H9 (cell line): Measurements from ENCODE around the gene EPHA8. TPM values are rescaled to one million over a fixed set of nuclear protein-coding genes. Genes with fewer than 3 reads are reported as not detected.

Source experiments
- DNase-seq: peaks from one replicate; pipeline ENCODE4 v3.0.0-alpha.2; 2017
- H2AFZ ChIP-seq: one replicate; pipeline ENCODE4 v1.6.1; 2013; ENCODE audit warnings: mild to moderate bottlenecking, low read length, control low read depth, moderate library complexity
- H2AK5ac ChIP-seq: 2 replicates; pipeline ENCODE4 v1.6.1; 2013; ENCODE audit warnings: low read length, control low read depth, mixed read lengths; ENCODE audit not compliant: insufficient read length
- H2BK120ac ChIP-seq: one replicate; pipeline ENCODE4 v1.6.1; 2013; ENCODE audit warnings: low read depth, mild to moderate bottlenecking, low read length, control low read depth, inconsistent platforms; ENCODE audit not compliant: poor library complexity, severe bottlenecking
- H2BK12ac ChIP-seq: 2 replicates; pipeline ENCODE4 v1.6.1; 2013; ENCODE audit warnings: low read length, control low read depth, mixed read lengths, low read depth; ENCODE audit not compliant: insufficient read length
- H2BK15ac ChIP-seq: 2 replicates; pipeline ENCODE4 v1.6.1; 2013; ENCODE audit warnings: low read depth, low read length, control low read depth
- H2BK20ac ChIP-seq: one replicate; pipeline ENCODE4 v1.6.1; 2013; ENCODE audit warnings: low read depth, mild to moderate bottlenecking, low read length, control low read depth, inconsistent platforms; ENCODE audit not compliant: poor library complexity, severe bottlenecking
- H2BK5ac ChIP-seq: 2 replicates; pipeline ENCODE4 v1.6.1; 2013; ENCODE audit warnings: low read length, control low read depth, mixed read lengths; ENCODE audit not compliant: insufficient read length
- H3K14ac ChIP-seq: 2 replicates; pipeline ENCODE4 v1.6.1; 2013; ENCODE audit warnings: low read length, control low read depth; ENCODE audit not compliant: insufficient read depth
- H3K18ac ChIP-seq: 2 replicates; pipeline ENCODE4 v1.6.1; 2013; ENCODE audit warnings: low read depth, mild to moderate bottlenecking, mixed read lengths, low read length, control low read depth; ENCODE audit not compliant: insufficient read length
- H3K23ac ChIP-seq: 2 replicates; pipeline ENCODE4 v1.6.1; 2013; ENCODE audit warnings: low read length, control low read depth, mixed read lengths, low read depth; ENCODE audit not compliant: insufficient read length
- H3K23me2 ChIP-seq: 2 replicates; pipeline ENCODE4 v1.6.1; 2013; ENCODE audit warnings: low read depth, mild to moderate bottlenecking, mixed read lengths, low read length, control low read depth; ENCODE audit not compliant: insufficient read length, poor library complexity, severe bottlenecking
- H3K27ac ChIP-seq: 2 replicates; pipeline ENCODE4 v1.5.1; 2013; ENCODE audit warnings: low read length, control low read depth, mixed read lengths, low read depth; ENCODE audit not compliant: insufficient read length
- H3K27me3 ChIP-seq: 2 replicates; pipeline ENCODE4 v1.6.1; 2013; ENCODE audit warnings: low read length, control low read depth, inconsistent platforms; ENCODE audit not compliant: insufficient read depth
- H3K4ac ChIP-seq: 2 replicates; pipeline ENCODE4 v1.6.1; 2013; ENCODE audit warnings: low read depth, mild to moderate bottlenecking, control low read depth, inconsistent platforms, low read length, moderate library complexity
- H3K4me1 ChIP-seq: 2 replicates; pipeline ENCODE4 v1.6.1; 2013; ENCODE audit warnings: low read length, control low read depth, inconsistent platforms; ENCODE audit not compliant: insufficient read depth
- H3K4me2 ChIP-seq: 2 replicates; pipeline ENCODE4 v1.6.1; 2013; ENCODE audit warnings: low read length, control low read depth, mixed read lengths; ENCODE audit not compliant: insufficient read length, insufficient read depth
- H3K56ac ChIP-seq: 2 replicates; pipeline ENCODE4 v1.6.1; 2013; ENCODE audit warnings: low read depth, mild to moderate bottlenecking, mixed read lengths, low read length, control low read depth; ENCODE audit not compliant: insufficient read length
- H3K79me1 ChIP-seq: 2 replicates; pipeline ENCODE4 v1.6.1; 2013; ENCODE audit warnings: low read depth, mild to moderate bottlenecking, moderate library complexity, low read length, control low read depth, inconsistent platforms; ENCODE audit not compliant: insufficient read depth, poor library complexity, severe bottlenecking
- H3K79me2 ChIP-seq: 2 replicates; pipeline ENCODE4 v1.6.1; 2013; ENCODE audit warnings: low read length, control low read depth, inconsistent platforms; ENCODE audit not compliant: insufficient read depth
- H3K9ac ChIP-seq: 2 replicates; pipeline ENCODE4 v1.6.1; 2013; ENCODE audit warnings: low read length, control low read depth, mixed read lengths; ENCODE audit not compliant: insufficient read length; ENCODE audit errors: extremely low read depth
- H3K9me3 ChIP-seq: one replicate; pipeline ENCODE4 v1.6.1; 2013; ENCODE audit warnings: low read depth, low read length, inconsistent platforms; ENCODE audit not compliant: control insufficient read depth
- H3T11ph ChIP-seq: one replicate; pipeline ENCODE4 v1.6.1; 2013; ENCODE audit warnings: mild to moderate bottlenecking, low read length, control low read depth, inconsistent platforms
- H4K20me1 ChIP-seq: one replicate; pipeline ENCODE4 v1.6.1; 2013; ENCODE audit not compliant: control insufficient read depth, insufficient read length, insufficient read depth
- H4K5ac ChIP-seq: 2 replicates; pipeline ENCODE4 v1.6.1; 2013; ENCODE audit warnings: low read depth, mild to moderate bottlenecking, mixed read lengths, low read length, control low read depth; ENCODE audit not compliant: insufficient read length
- H4K8ac ChIP-seq: replicated peaks from 2 replicates; pipeline ENCODE4 v1.6.1; 2013; ENCODE audit warnings: low read length, control low read depth, mixed read lengths, low read depth; ENCODE audit not compliant: insufficient read length
- H4K91ac ChIP-seq: 2 replicates; pipeline ENCODE4 v1.6.1; 2013; ENCODE audit warnings: low read depth, mild to moderate bottlenecking, moderate library complexity, mixed read lengths, low read length, control low read depth; ENCODE audit not compliant: insufficient read length
- H3K27ac Mint-ChIP-seq, 3 experiments: 2 replicates in 2 of 3; 3 replicates in 1 of 3; pipeline ENCODE4 v1.8.0; 2020 to 2021; ENCODE audit warnings: mixed read lengths in 3 of 3, mild to moderate bottlenecking in 1 of 3, moderate library complexity in 1 of 3
- H3K27me3 Mint-ChIP-seq: 2 replicates; pipeline ENCODE4 v1.8.0; 2021; ENCODE audit warnings: low read depth, mild to moderate bottlenecking, moderate library complexity, mixed read lengths
- H3K36me3 Mint-ChIP-seq, 3 experiments: 2 replicates in 2 of 3; 3 replicates in 1 of 3; pipeline ENCODE4 v1.8.0; 2020 to 2021; ENCODE audit warnings: low read depth in 3 of 3, mixed read lengths in 3 of 3; ENCODE audit not compliant: insufficient read depth in 1 of 3
- H3K4me1 Mint-ChIP-seq, 2 experiments: 2 replicates each; pipeline ENCODE4 v1.8.0; 2020; ENCODE audit warnings: mixed read lengths in 2 of 2
- H3K4me3 Mint-ChIP-seq, 2 experiments: 2 replicates in 1 of 2; 3 replicates in 1 of 2; pipeline ENCODE4 v1.8.0; 2020 to 2021; ENCODE audit warnings: mild to moderate bottlenecking in 2 of 2, mixed read lengths in 2 of 2, moderate library complexity in 1 of 2
- H3K9me3 Mint-ChIP-seq, 2 experiments: 2 replicates in 1 of 2; 3 replicates in 1 of 2; pipeline ENCODE4 v1.8.0; 2020; ENCODE audit warnings: mild to moderate bottlenecking in 2 of 2, mixed read lengths in 2 of 2, moderate library complexity in 1 of 2
- CTCF ChIP-seq: fragments of 200-600 bp; sonication (generic); conservative IDR thresholded peaks from 3 replicates; pipeline ENCODE4 v1.8.0; 2021; ENCODE audit warnings: antibody characterized with exemption, mild to moderate bottlenecking
- WGBS: extraction: QIAGEN DNeasy Blood & Tissue Kit; methylation state at CpG from one replicate; pipeline ENCODE4 v1.1.7; 2013; ENCODE audit warnings: missing lambda C conversion rate, low lambda C conversion rate, mixed read lengths; ENCODE audit not compliant: insufficient read length; ENCODE audit errors: extremely low coverage; 5-methylcytosine and 5-hydroxymethylcytosine counted together
- total RNA-seq: library from RNA; stranded (reverse); gene quantifications from 2 replicates; pipeline ENCODE4 v1.2.1, GENCODE V29; 2021

The EPHA8 gene
- total RNA-seq, 1 experiment from 2014 or later: 3.4 TPM

GRCh38 chr1:22621761-22622160, 58.5 kb downstream of the EPHA8 start:
- H3K36me3 Mint-ChIP-seq: no peaks in the 10 kb centered on the region
- Histone ChIP-seq H3K27ac (no peak overlapping the region), H2AFZ (no peak overlapping the region), H3K14ac (no peak overlapping the region), H3K4me2 (no peak overlapping the region), H3K27me3 (no peaks in the 10 kb centered on the region), H3K79me1 (no peaks in the 10 kb centered on the region), H2BK120ac (no peak overlapping the region), H2BK20ac (no peak overlapping the region), H3K79me2 (no peaks in the 10 kb centered on the region), H3K4ac (no peak overlapping the region), H3K18ac (no peak overlapping the region), H3T11ph (no peak overlapping the region), H2AK5ac (no peak overlapping the region), H4K91ac (no peak overlapping the region), H4K20me1 (no peaks in the 10 kb centered on the region), H2BK12ac (no peak overlapping the region), H4K5ac (no peak overlapping the region), H3K56ac (no peak overlapping the region), H3K9me3 (no peaks in the 10 kb centered on the region), H2BK5ac (no peak overlapping the region), H3K23me2 (no peaks in the 10 kb centered on the region), H3K4me1 (no peaks in the 10 kb centered on the region; the same call in 1 of the 2 replicates), H4K8ac (no peak overlapping the region), H3K23ac (no peak overlapping the region), H3K9ac (no peak overlapping the region), H2BK15ac (no peak overlapping the region)
- no peak for TF ChIP-seq CTCF
- no CpG with 5 or more reads among the region's 4 CpGs for WGBS
- H3K4me3 Mint-ChIP-seq: no peak overlapping the region
- DNase-seq: no peak
- H3K9me3 Mint-ChIP-seq: no peaks in the 10 kb centered on the region
- no peak overlapping the region; a peak in 1 of 7 replicates for H3K27ac Mint-ChIP-seq
- peaks cover 18 to 20% of the 10 kb centered on the region in 2 experiments for H3K4me1 Mint-ChIP-seq
- peaks cover 7% of the 10 kb centered on the region for H3K27me3 Mint-ChIP-seq
